WTC11 (cell line): Measurements from ENCODE around the gene C1orf198. TPM values are rescaled to one million over a fixed set of nuclear protein-coding genes. Genes with fewer than 3 reads are reported as not detected.

Source experiments
- ATAC-seq: fragments of 200-7000 bp; cut with Tn5 transposase; 2 replicates; pipeline ENCODE4 v1.10.0; 2021; ENCODE audit warnings: mild to moderate bottlenecking, moderate library complexity
- CTCF ChIA-PET: fragments of 300-600 bp; sonication (Branson Sonifier 250); formaldehyde crosslinking; loops from one replicate; lab custom pipeline; 2021; ENCODE audit warnings: antibody characterized with exemption; lab: Charles Lee
- POLR2A ChIA-PET: fragments of 350-600 bp; sonication (Branson Sonifier 250); formaldehyde crosslinking; loops from one replicate; lab custom pipeline; 2021; ENCODE audit warnings: antibody characterized with exemption; lab: Charles Lee
- DNase-seq: peaks from one replicate; pipeline ENCODE4 v3.0.0; 2021; ENCODE audit warnings: low spot score
- H3K27ac Mint-ChIP-seq: 2 replicates; pipeline ENCODE4 v1.8.0; 2021; ENCODE audit warnings: mixed read lengths
- H3K27me3 Mint-ChIP-seq: 2 replicates; pipeline ENCODE4 v1.8.0; 2021; ENCODE audit warnings: low read depth, mild to moderate bottlenecking, moderate library complexity, mixed read lengths
- H3K36me3 Mint-ChIP-seq: 2 replicates; pipeline ENCODE4 v1.8.0; 2021; ENCODE audit warnings: mixed read lengths
- H3K4me1 Mint-ChIP-seq: 2 replicates; pipeline ENCODE4 v1.8.0; 2022; ENCODE audit warnings: mixed read lengths
- H3K4me3 Mint-ChIP-seq: 2 replicates; pipeline ENCODE4 v1.8.0; 2021; ENCODE audit warnings: mild to moderate bottlenecking, moderate library complexity, mixed read lengths
- H3K9me3 Mint-ChIP-seq: 2 replicates; pipeline ENCODE4 v1.8.0; 2021; ENCODE audit warnings: mixed read lengths
- E2F4 ChIP-seq: sonication (generic); formaldehyde crosslinking; IDR thresholded peaks from 2 replicates; pipeline ENCODE4 v1.8.1; 2022; ENCODE audit warnings: low read depth, mild to moderate bottlenecking, moderate library complexity, missing genetic modification reagents, borderline replicate concordance
- E2F5 ChIP-seq: sonication (generic); formaldehyde crosslinking; IDR thresholded peaks from 2 replicates; pipeline ENCODE4 v1.8.1; 2022; ENCODE audit warnings: mild to moderate bottlenecking, moderate library complexity, missing genetic modification reagents
- ELF4 ChIP-seq: sonication (generic); formaldehyde crosslinking; IDR thresholded peaks from 2 replicates; pipeline ENCODE4 v1.8.1; 2022; ENCODE audit warnings: low read depth, mild to moderate bottlenecking, moderate library complexity, missing genetic modification reagents
- ESRRA ChIP-seq: sonication (generic); formaldehyde crosslinking; IDR thresholded peaks from 2 replicates; pipeline ENCODE4 v1.8.1; 2022; ENCODE audit warnings: mild to moderate bottlenecking, missing genetic modification reagents, borderline replicate concordance
- ETV6 ChIP-seq: sonication (generic); formaldehyde crosslinking; IDR thresholded peaks from 2 replicates; pipeline ENCODE4 v1.8.1; 2022; ENCODE audit warnings: mild to moderate bottlenecking, missing genetic modification reagents
- FOXJ3 ChIP-seq: sonication (generic); formaldehyde crosslinking; IDR thresholded peaks from 2 replicates; pipeline ENCODE4 v1.9.0; 2021; ENCODE audit warnings: missing genetic modification reagents, mild to moderate bottlenecking, borderline replicate concordance
- GRHL2 ChIP-seq: fragments of 250-450 bp; sonication (Bioruptor Pico); IDR thresholded peaks from 2 replicates; pipeline ENCODE4 v1.8.0; 2022; ENCODE audit warnings: mild to moderate bottlenecking, moderate library complexity; ENCODE audit not compliant: insufficient replicate concordance, severe bottlenecking
- IRF2 ChIP-seq: sonication (generic); formaldehyde crosslinking; IDR thresholded peaks from 2 replicates; pipeline ENCODE4 v1.8.0; 2022; ENCODE audit warnings: low read depth, missing genetic modification reagents, borderline replicate concordance
- KAT7 ChIP-seq: sonication (generic); formaldehyde crosslinking; IDR thresholded peaks from 2 replicates; pipeline ENCODE4 v1.8.1; 2023; ENCODE audit warnings: missing genetic modification reagents, mild to moderate bottlenecking, borderline replicate concordance
- NFATC4 ChIP-seq: fragments of 250-450 bp; sonication (Bioruptor Pico); IDR thresholded peaks from 2 replicates; pipeline ENCODE4 v1.9.0; 2021; ENCODE audit warnings: mild to moderate bottlenecking
- NFE2L1 ChIP-seq: sonication (generic); formaldehyde crosslinking; IDR thresholded peaks from 2 replicates; pipeline ENCODE4 v1.8.1; 2023; ENCODE audit warnings: missing genetic modification reagents
- PREB ChIP-seq: sonication (generic); formaldehyde crosslinking; IDR thresholded peaks from 2 replicates; pipeline ENCODE4 v1.8.1; 2022; ENCODE audit warnings: mild to moderate bottlenecking, missing genetic modification reagents, moderate library complexity, borderline replicate concordance
- SMAD3 ChIP-seq: sonication (generic); formaldehyde crosslinking; IDR thresholded peaks from 2 replicates; pipeline ENCODE4 v1.8.0; 2022; ENCODE audit warnings: missing genetic modification reagents, mild to moderate bottlenecking, borderline replicate concordance
- SMAD4 ChIP-seq: sonication (generic); formaldehyde crosslinking; IDR thresholded peaks from 2 replicates; pipeline ENCODE4 v1.8.0; 2022; ENCODE audit warnings: mild to moderate bottlenecking, missing genetic modification reagents
- SOX15 ChIP-seq: fragments of 250-450 bp; sonication (Bioruptor Pico); IDR thresholded peaks from 2 replicates; pipeline ENCODE4 v1.9.0; 2021; ENCODE audit warnings: mild to moderate bottlenecking
- SP1 ChIP-seq: sonication (generic); formaldehyde crosslinking; conservative IDR thresholded peaks from 2 replicates; pipeline ENCODE4 v1.8.1; 2022; ENCODE audit warnings: missing genetic modification reagents
- STAT6 ChIP-seq: sonication (generic); formaldehyde crosslinking; conservative IDR thresholded peaks from 2 replicates; pipeline ENCODE4 v1.8.1; 2023; ENCODE audit warnings: mild to moderate bottlenecking, low read depth, missing genetic modification reagents, moderate library complexity
- TEAD4 ChIP-seq: sonication (generic); formaldehyde crosslinking; IDR thresholded peaks from 2 replicates; pipeline ENCODE4 v1.8.0; 2022; ENCODE audit warnings: mild to moderate bottlenecking, missing genetic modification reagents
- USF1 ChIP-seq: sonication (generic); formaldehyde crosslinking; IDR thresholded peaks from 2 replicates; pipeline ENCODE4 v1.8.0; 2022; ENCODE audit warnings: mild to moderate bottlenecking, missing genetic modification reagents
- ZNF121 ChIP-seq: sonication (generic); formaldehyde crosslinking; IDR thresholded peaks from 2 replicates; pipeline ENCODE4 v1.8.0; 2023; ENCODE audit warnings: missing genetic modification reagents
- ZNF219 ChIP-seq: sonication (generic); formaldehyde crosslinking; IDR thresholded peaks from 2 replicates; pipeline ENCODE4 v1.8.0; 2023; ENCODE audit warnings: missing genetic modification reagents, mild to moderate bottlenecking, borderline replicate concordance
- ZNF263 ChIP-seq: sonication (generic); formaldehyde crosslinking; IDR thresholded peaks from 2 replicates; pipeline ENCODE4 v1.8.1; 2022; ENCODE audit warnings: low read depth, mild to moderate bottlenecking, moderate library complexity, missing genetic modification reagents
- ZNF281 ChIP-seq: sonication (generic); formaldehyde crosslinking; IDR thresholded peaks from 2 replicates; pipeline ENCODE4 v1.8.0; 2023; ENCODE audit warnings: mild to moderate bottlenecking, missing genetic modification reagents
- ZNF512 ChIP-seq: sonication (generic); formaldehyde crosslinking; IDR thresholded peaks from 2 replicates; pipeline ENCODE4 v1.8.1; 2022; ENCODE audit warnings: missing genetic modification reagents, borderline replicate concordance
- total RNA-seq: library from RNA; stranded (reverse); gene quantifications from 3 replicates; pipeline ENCODE4 v1.2.3, GENCODE V29; 2021

The C1orf198 gene
- total RNA-seq, 1 experiment from 2014 or later = 26.9 TPM

GRCh38 chr1:230824551-230824918 lies 43.8 kb downstream of the C1orf198 start (continued):
- TF ChIP-seq E2F5 (CRISPR knock-in tag) (no peak), ESRRA (CRISPR knock-in tag) (no peak), STAT6 (CRISPR knock-in tag) (no peak)

- DNase-seq = no peak
- H3K4me1 Mint-ChIP-seq = no peaks in the 10 kb centered on the region
- H3K27me3 Mint-ChIP-seq = no peaks in the 10 kb centered on the region; the same call in 1 of the 2 replicates
- TF ChIP-seq ZNF512 = no peak
- no peak for TF ChIP-seq FOXJ3 (CRISPR knock-in tag)
- TF ChIP-seq ZNF263 = no peak
- no peak for TF ChIP-seq ZNF121 (CRISPR knock-in tag)
- TF ChIP-seq KAT7 = no peak
- no peak for TF ChIP-seq ESRRA (CRISPR knock-in tag)
- TF ChIP-seq, all 79 proteins: peak for 0
- no peak for ATAC-seq
- POLR2A ChIA-PET = no interaction called here
- H3K36me3 Mint-ChIP-seq = no peaks in the 10 kb centered on the region
- CTCF ChIA-PET = no interaction called here
- H3K9me3 Mint-ChIP-seq = no peaks in the 10 kb centered on the region
- no peak overlapping the region for H3K4me3 Mint-ChIP-seq
- no peak overlapping the region for H3K27ac Mint-ChIP-seq
These were observed 44.4 kb downstream of the C1orf198 start for GRCh38 chr1:230823931-230824381.

- ChIA-PET CTCF (interaction anchor here (0.6 kb wide), 1 partner anchor 772 kb away, joined by 3 read pairs; no protein-coding TSS in a partner anchor), POLR2A (no interaction called here)
- Mint-ChIP-seq H3K27ac (no peak overlapping the region), H3K4me3 (no peak overlapping the region), H3K36me3 (no peaks in the 10 kb centered on the region), H3K9me3 (no peaks in the 10 kb centered on the region), H3K4me1 (no peaks in the 10 kb centered on the region), H3K27me3 (no peaks in the 10 kb centered on the region; the same call in 1 of the 2 replicates)
- DNase-seq = no peak
- no peak for ATAC-seq
- TF ChIP-seq SOX15 (CRISPR knock-in tag) = no peak
- no peak for TF ChIP-seq NFATC4 (CRISPR knock-in tag)
- no peak for TF ChIP-seq NFE2L1 (CRISPR knock-in tag)
- no peak for TF ChIP-seq USF1 (CRISPR knock-in tag)
- TF ChIP-seq ELF4 (CRISPR knock-in tag) = no peak
- TF ChIP-seq SMAD3 (CRISPR knock-in tag) = no peak
- no peak for TF ChIP-seq TEAD4 (CRISPR knock-in tag)
- no peak for TF ChIP-seq SP1 (CRISPR knock-in tag)
- no peak for TF ChIP-seq GRHL2
- no peak for TF ChIP-seq ZNF281 (CRISPR knock-in tag)
- TF ChIP-seq SMAD4 = no peak
- no peak for TF ChIP-seq ZNF263
- no peak for TF ChIP-seq E2F4
- TF ChIP-seq ETV6 (CRISPR knock-in tag) = no peak
- no peak for TF ChIP-seq ZNF219
- TF ChIP-seq PREB (CRISPR knock-in tag) = no peak
- TF ChIP-seq IRF2 (CRISPR knock-in tag) = no peak
These were observed 44.9 kb downstream of the C1orf198 start for GRCh38 chr1:230823426-230823825.
